ENCODE measurements around the gene SMIM45.
"Not testable (repeated sequence)": the region's sequence is repeated elsewhere in the genome, so short reads cannot be mapped to it uniquely, and the experiment has no call there.

Gene SMIM45

GRCh38 chr22:41933411-41934177, 18.4 kb upstream of the SMIM45 start:
- FAIRE-seq (peak; percentile 28), DNase-seq (ENCODE audit: insufficient read length, low spot score) (no peak)

DNA sequence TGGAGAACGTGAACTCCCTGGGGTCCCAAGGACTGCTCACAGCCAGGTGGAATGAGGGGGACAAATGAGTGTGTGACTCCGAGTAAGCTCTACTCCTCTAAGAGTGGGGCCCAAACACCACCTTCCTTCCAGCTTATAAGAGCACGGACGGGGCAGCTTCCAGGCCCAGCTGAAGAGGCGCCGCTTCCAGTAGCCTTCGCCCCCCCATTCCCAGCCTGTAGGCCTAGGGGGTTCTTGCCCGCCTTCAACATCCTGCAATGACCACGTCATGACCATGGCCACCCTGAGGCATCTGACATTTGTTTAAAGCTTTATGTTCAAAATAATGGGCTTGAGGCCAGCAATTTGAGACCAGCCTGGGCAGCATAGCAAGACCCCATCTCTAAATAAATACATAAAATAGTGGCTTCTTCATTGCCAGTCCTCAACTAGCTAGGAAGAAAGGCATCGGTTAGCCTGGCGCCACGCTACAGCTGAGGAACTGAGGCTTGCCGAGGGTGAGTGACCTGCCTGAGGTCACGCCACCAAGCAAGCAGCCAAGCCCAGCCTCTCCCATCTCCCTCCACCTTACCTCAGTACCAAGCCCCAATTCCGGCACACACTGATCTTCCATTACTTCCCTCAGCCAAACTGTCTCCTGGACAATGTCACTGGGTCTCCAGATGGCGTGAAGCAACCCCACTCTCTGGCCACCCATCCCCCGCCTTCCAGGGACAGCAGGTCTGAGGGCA, 17.5 kb upstream of the SMIM45 start:
- FAIRE-seq (no peak), DNase-seq (ENCODE audit: insufficient read length, low spot score) (no peak)

- DNase-seq (ENCODE audit: insufficient read length, low spot score), result no peak
- FAIRE-seq, result no peak
Measured at GRCh38 chr22:41935015-41935351, 17.0 kb upstream of the SMIM45 start.

- no peak for DNase-seq (ENCODE audit: insufficient read length, low spot score)
- peak; percentile 67 for FAIRE-seq
Measured at GRCh38 chr22:41935509-41935908, 16.4 kb upstream of the SMIM45 start.

DNA sequence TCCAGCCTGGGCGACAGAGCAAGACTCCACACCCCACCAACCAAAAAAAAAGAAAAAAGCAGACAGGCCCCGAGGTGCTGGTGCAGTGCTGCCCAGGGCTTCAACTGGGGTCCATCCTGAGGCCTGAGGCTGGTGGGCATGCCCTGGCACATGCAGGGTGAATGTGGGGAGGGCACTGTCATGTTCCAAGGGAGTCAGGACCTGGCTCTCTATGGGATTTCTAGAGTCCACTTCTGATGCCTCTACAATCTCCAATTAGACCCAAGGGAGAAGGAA, 15.1 kb upstream of the SMIM45 start:
- FAIRE-seq (no peak), DNase-seq (ENCODE audit: insufficient read length, low spot score) (no peak)

- peak; percentile 100 for FAIRE-seq
Measured at GRCh38 chr22:41939981-41940831, 11.7 kb upstream of the SMIM45 start.

GRCh38 chr22:41940832-41941765, 10.9 kb upstream of the SMIM45 start:
- no peak for DNase-seq (ENCODE audit: insufficient read length, low spot score)

More at GRCh38 chr22:41939981-41940831, 11.7 kb upstream of the SMIM45 start:
- no peak for DNase-seq (ENCODE audit: insufficient read length, low spot score)

DNA sequence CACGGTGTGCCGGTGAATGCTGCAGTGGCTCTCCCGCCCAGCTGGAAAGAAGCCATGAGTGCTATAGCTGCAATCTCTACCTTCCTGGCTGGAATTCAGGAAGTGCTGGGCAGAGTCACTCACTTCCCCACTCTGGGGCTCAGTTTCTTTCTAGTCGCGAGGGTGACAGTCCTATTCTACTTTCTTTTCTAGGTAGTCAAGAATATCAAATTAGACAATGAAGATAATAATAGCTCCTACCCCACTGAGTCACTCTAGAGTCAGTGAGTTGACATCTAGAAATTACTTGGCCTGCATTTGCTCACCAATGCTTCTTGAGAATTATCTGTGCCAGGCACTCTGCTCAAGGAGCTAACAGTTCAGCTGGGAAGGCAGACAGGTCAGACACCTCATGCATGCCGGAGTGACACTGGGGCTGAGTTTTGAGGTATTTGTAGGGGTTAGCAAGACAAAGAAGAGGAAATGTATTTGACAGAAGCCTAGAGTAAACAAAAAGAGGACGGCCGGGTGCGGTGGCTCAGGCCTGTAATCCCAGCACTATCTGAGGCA, 8.2 kb upstream of the SMIM45 start:
- FAIRE-seq (no peak), DNase-seq (ENCODE audit: insufficient read length, low spot score) (no peak)

More at GRCh38 chr22:41940832-41941765, 10.9 kb upstream of the SMIM45 start:
- peak; percentile 97 for FAIRE-seq

- FAIRE-seq (peak; percentile 96), DNase-seq (ENCODE audit: insufficient read length, low spot score) (peak; percentile 66)
Measured at GRCh38 chr22:41946629-41947423, 5.1 kb upstream of the SMIM45 start, which contains the start of gene CENPM. Gene CENPM, minus strand, starts transcription at chr22:41947152. Its CDS starts 76 bp downstream, at chr22:41947076.

- FAIRE-seq (no peak), DNase-seq (ENCODE audit: insufficient read length, low spot score) (no peak)
Measured at GRCh38 chr22:41947424-41948080, 4.4 kb upstream of the SMIM45 start.

GRCh38 chr22:41948142-41948541, 3.8 kb upstream of the SMIM45 start:
- FAIRE-seq (no peak), DNase-seq (ENCODE audit: insufficient read length, low spot score) (no peak)

- FAIRE-seq; DNase-seq (ENCODE audit: insufficient read length, low spot score): not testable (repeated sequence)
Measured at GRCh38 chr22:41948928-41949296, 3.0 kb upstream of the SMIM45 start.

GRCh38 chr22:41949297-41949965, 2.5 kb upstream of the SMIM45 start:
- FAIRE-seq (peak; percentile 87), DNase-seq (ENCODE audit: insufficient read length, low spot score) (no peak)

DNA sequence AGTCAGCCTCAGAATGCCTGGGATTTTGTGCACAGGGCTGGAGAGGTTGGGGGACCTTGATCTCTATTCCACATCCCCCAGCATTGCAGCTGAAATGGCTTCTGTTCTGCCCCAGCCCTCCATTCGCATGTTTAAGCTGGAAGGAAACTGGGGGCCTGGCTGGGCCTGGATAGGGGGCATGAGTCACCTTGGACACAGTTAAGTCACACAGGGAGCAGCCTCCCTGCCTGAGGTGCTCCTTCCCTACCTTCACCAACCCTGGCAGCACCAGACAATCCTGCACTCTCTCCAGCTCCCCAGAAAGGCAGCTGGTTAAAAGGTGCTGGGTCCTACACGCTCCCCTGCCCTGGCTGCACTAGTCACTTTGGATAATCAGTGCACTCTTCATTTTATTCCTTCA, 763 bp downstream of the SMIM45 start:
- FAIRE-seq (no peak), DNase-seq (ENCODE audit: insufficient read length, low spot score) (no peak)

GRCh38 chr22:41957941-41958556, 6.1 kb downstream of the SMIM45 start:
- DNase-seq (ENCODE audit: insufficient read length, low spot score), result no peak
- FAIRE-seq, result no peak

DNA sequence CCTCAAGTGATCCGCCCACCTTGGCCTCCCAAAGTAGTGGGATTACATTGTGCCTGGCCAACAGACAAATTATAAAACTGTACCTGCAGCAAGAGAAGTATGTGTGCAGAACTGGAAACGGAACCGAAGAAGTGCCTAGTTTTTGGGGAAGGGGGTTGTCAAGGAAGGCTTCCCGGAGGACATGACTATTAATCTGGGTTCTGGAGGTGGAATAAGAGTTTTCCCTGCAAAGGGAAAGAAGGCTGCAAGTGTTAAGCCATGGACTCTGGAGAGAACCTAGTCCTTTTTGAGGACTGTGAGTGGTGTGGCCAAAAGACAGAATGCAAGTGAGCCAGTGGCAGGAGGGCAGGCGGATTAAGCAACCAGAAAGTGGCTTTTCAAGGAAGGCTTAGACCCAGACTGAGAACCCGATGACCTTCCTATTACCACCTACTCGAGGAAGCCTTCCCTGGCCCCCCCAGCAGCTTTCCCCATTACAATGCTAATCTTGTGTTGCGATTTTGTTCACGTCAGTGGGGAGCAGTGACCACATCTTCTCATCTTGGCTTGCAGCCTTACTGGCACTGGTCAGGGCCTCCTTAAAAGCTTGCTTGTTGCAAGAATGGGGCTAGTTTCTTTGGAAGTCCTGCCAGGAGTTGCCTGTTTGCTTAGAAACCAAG, 11.6 kb downstream of the SMIM45 start:
- FAIRE-seq, result no peak
- DNase-seq (ENCODE audit: insufficient read length, low spot score), result no peak

GRCh38 chr22:41964112-41964491, 12.2 kb downstream of the SMIM45 start:
- FAIRE-seq, result no peak
- no peak for DNase-seq (ENCODE audit: insufficient read length, low spot score)

Measured in GM19239 (cell line).